ENCODE results near the gene PAX2.

Gene PAX2

DNA sequence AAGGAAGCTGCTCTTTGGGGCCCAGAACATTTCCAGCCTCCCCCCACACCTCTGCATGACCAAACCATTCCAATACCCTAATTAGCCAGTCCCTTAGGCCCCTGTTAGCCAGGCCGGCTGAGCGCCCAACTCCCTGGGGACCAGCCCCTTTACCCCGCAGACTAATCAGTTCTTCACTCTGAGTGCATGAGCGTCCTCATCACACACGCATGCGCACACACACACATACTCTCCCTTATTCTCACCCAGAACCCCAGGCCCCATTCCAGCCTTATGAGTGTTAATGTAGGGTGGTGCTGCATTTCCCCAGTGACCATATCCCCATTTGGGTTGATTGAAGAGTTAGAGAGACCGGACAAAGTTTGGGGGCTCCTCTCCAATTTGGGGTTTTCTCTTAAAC lies 90.4 kb downstream of the PAX2 start:
- DNase-seq (ENCODE audit: low read depth in 4 of 4, low spot score in 1 of 4), result no peak

DNA sequence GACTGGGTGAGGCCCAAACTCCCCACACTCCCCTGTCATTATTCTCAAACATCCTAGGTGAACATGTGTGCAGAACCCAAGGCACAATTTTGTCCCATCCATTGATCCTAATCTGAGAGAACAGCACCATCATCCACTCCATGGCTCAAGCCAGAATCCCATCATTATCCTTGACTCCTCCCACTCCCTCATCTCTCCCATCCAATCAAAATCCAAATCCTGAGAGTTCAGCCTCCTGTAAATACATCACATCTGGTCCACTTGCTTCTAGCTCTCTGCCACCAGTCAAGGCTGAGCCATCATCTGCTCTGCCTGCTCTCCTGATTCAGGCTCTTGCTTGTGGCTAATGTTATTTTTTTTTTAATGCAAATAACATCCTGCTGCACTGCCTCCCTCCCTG lies 91.5 kb downstream of the PAX2 start:
- no peak for DNase-seq (ENCODE audit: low read depth in 4 of 4, low spot score in 1 of 4)

DNA sequence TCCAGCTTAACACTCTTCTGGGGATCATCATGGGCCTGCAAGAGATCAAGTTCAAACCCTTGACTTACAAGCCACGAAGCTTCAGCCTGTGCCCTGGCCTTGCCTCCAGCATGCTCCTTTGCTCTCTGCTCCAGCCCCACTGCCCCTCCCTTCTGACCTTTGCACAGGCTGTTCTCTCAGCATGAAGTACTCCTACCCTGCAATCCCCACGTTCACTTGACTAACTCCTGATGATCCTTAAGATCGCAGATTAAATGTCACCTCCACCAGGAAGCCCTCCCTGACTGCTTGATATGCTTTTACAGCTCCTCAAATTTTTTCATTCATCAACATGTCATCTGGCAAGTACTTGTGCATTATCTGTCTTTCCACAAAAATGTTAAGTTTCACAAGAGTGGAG lies 91.9 kb downstream of the PAX2 start:
- no peak for DNase-seq (ENCODE audit: low read depth in 4 of 4, low spot score in 1 of 4)

DNA sequence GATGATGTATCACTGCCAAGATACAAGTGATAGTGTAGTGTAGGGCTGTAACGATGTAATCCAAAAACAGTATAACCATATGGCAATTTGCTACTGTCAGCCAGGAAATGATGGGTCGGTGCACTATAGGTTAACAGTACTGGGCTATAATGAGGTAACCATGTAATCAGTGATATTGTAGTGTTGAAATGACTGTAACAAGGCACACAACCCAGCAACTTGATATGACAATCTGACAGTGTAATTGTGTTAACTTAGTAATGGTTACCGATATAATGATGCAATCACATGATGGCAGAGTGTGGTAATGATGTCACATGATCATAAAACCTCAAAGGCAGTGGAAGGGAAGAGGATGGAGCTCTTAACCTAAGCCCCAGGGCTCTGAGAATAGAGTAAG lies 93.6 kb downstream of the PAX2 start:
- DNase-seq (ENCODE audit: low read depth in 4 of 4, low spot score in 1 of 4), result no peak

DNA sequence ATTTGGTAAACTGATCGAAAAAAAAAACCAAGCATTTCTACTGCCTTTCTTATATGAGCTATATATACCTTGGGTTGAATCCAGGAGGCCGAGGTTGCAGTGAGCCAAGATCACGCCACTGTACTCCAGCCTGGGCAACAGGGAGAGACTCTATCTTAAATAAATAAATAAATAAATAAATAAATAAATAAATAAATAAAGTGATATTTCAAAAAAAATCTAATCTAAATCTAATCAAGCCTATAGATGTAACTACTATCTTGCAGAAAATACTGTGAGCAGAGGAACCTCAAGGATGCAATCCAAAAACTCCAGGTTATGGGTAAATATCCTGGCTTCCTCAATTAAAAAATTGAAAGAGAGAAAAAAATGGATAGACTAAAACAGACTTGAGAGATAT lies 96.1 kb downstream of the PAX2 start:
- no peak for DNase-seq (ENCODE audit: low read depth in 4 of 4, low spot score in 1 of 4)

DNA sequence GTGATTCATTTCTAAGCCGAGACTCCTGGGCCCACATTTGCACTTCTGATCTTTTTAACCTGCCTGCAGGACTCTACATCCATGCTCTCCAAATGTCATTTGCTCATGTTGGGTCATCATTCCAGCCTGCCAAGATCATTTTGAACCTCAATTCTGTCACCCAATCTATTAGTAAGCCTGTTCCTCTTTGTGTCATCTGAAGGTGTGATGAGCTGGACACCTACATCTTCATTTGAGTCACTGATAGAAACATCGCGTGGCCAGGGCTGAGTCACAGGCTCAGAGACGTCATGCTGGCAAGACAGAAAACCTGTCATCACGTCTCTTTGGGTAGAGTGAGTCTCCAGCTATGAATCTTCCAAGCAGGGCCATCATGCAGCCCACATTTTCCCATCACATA lies 102.1 kb downstream of the PAX2 start:
- peak in 3 of 4 experiments; percentile 34 to 74 (median 39) for DNase-seq (ENCODE audit: low read depth in 4 of 4, low spot score in 1 of 4)

DNA sequence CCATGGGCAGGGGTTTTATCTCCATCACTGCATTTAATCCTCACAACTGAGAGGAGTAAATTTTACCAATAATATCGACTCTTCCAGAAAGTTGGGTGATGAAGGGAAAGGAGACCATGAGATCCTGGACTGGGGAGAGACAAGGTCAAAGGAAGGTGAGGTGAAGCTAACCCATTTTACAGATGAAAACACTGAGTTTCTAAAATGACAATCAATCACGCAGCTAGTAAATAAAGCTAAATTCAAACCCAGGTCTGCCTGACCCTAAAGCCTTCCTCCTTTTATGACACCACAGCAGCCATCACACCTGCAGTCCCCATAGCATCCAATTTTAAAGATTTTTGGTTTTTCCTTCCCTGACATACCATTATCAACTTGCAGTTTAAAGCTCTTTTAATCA lies 103.4 kb downstream of the PAX2 start:
- no peak for DNase-seq (ENCODE audit: low read depth in 4 of 4, low spot score in 1 of 4)

DNA sequence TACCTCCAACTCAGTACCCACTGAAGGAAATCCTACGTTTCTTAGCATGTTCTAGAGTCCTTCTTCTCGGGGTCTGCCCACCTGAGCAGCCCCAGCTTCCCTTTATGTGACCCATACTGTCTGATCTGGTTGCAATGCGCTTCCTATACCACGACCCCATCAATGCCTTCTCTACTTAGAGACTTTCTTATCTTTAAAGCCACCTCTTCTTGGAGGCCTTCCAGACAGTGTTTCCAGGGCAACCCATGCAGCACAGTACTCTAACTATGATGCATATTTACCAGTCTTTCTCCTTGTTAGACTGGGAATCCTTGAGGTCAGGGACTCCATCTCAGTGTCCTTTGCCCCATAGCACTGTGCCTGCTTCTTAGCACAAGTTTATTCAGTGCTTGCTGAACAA lies 112.9 kb downstream of the PAX2 start:
- no peak for DNase-seq (ENCODE audit: low read depth in 4 of 4, low spot score in 1 of 4)

DNA sequence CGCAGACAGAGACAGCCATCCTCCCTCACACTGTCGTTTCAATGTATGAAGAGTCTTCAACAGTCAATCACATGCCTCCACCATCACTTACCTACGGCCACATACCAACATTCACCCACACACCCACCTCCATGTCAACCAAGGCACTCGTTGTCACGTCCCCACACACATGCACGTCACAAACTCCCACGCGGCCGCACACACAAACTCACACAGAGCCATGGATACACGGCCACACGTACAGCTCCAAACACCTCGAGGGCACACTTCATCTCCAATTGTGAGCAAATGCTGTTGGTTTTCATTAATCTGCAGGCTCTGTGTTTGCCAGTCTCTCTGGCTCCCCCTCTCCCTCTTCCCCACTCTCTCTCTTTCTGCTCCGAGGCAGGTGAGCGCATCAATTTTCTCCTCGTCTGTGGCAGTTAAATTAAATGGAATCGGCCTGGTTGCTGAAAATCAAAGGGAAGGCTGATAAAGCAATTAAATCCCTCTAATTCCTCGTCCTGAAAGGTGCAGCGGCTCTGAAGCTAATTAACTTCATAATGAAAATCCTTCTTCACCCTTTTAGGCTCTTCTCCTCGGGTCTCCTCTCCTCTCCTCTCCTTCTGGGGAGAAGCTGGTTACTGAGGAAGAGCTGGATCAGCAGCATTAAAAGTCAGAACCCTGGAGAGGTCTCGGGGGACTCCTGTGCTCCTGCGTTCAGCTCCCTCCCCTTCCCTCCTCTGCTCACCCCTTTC lies 113.5 kb downstream of the PAX2 start:
- no peak for DNase-seq (ENCODE audit: low read depth in 4 of 4, low spot score in 1 of 4)

DNA sequence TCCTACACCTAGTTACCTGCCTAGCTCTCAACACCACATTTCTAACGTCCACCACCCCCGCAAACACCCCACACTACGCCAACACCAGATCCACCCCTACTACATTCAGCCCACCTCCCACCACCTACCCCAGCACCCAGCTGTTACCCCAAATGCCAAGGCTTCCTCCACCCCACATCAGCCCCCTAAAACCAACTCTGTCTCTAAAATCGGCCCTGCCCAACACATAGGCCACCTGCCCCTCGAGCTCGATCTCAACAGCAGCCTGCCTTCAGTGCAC lies 114.0 kb downstream of the PAX2 start:
- DNase-seq (ENCODE audit: low read depth in 4 of 4, low spot score in 1 of 4), result no peak

DNA sequence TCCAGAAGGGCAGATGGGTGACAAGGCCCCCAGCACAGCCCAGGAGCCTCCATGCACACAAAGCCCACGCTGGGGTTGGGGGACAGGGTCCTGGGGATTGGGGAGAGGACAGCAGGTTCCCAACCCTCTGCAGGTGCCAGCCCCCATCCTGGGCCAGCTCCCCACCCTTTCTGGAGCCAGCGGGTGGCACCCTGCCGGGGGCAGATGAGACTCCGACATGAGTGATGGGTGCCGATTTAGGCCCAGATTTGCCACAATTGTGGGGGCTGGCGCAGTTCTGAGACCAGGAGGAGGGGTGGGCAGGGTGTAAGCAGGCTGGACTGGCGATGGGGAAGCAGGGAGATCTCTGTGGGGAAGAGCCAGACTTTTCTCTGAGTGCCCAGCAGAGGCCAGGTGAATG lies 118.1 kb downstream of the PAX2 start:
- DNase-seq (ENCODE audit: low read depth in 4 of 4, low spot score in 1 of 4), result no peak

DNA sequence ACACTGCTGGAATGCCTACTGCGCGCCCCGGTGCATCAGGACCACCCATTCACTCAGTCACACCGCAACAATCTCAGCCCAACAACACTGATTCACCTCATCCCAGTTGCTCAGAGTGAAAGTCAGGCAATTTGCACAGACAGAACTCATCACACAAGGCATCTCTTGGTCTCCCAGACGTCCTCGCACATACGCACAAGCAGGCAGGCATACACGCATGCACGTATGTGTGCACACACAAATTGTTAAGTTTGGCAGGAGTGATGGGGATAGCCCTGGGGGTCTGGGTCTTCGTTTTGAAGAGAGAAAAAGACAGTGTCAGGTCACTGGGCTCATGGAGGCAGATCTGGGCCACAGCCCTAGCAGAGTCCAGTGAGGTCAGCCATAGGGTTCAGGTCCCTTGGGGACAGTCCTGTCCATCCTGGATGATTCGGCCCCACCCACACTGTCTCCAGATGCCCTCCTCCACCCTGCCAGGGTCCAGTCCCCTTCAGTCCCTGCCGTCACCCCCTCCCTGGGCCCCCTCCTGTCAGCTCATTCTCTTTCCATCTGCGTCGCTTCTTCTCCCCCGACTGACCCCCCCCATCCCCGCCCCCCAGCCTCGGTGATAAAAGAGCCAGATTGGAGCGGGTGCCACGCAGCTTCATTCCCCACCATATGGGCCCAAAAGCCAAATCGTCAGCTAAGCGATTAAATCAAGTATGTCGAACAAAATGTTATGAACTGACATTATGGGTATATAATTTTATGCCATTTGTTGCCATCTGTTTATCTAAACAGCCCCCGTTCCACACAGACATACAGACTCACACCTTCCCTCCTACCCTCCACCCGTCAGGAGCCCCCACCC lies 118.9 kb downstream of the PAX2 start:
- no peak for DNase-seq (ENCODE audit: low read depth in 4 of 4, low spot score in 1 of 4)

DNA sequence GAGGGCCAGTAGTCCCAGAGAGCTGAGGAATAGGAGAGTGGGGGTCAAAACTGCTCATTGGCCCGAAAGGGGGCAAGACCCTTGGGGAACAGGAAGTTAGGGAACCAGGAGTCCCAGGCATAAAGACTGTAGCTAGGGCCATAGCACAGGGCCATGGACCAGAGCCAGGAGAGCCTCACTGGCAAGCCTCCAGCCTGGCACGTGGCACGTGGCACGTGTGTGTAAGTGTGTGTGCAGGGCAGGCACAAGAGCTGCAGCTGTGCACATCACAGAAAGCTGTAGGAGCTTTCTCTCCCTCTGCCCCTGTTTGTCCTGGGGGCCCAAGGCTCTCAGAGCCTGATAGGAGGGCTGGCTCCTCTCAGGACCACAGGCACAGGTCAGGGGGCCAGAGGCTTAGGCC lies 119.6 kb downstream of the PAX2 start:
- no peak for DNase-seq (ENCODE audit: low read depth in 4 of 4, low spot score in 1 of 4)

DNA sequence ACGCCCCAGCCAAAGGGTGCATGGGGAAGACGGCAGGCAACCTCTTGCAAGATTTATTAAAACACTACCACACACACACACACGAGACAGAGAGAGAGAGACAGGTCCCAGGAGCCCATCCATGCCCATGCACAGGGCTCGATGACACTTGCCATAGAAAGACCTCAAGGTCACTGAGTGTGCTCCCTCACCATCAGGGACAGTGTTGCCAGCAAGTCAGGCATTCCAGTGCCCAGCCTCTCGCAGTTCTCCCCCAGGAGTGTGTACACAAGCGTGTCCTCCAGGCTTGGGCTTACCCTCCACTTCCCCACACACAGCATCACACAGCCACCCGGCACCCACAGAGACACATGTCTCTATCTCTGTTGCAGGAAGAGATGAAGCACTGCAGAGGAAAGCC lies 120.6 kb downstream of the PAX2 start:
- no peak for DNase-seq (ENCODE audit: low read depth in 4 of 4, low spot score in 1 of 4)

DNA sequence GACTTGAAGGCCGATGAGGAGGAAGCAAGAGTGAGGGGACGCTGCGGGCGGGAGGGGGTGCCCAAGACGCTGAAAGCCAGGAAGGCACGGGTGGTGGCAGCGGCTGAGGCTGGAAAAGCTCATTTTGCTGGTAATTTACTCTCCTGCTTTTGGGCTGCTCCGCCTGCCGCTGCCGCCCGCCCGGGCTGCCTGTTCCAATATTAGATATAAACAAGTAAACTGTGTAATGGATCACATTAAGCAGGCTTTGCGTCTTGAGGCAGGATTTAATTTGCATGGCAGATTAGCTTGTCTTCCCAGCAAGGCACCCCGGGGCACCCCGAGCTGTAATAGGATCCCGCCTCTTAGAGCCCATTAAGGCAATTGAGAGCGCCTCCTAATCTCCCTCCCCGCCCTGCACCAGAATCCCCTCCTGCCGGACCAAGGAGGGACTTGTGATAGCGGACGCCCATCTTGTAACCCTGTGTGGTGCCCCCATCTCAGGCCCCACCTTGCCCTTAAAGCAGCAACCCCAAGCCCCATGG lies 121.3 kb downstream of the PAX2 start:
- no peak for DNase-seq (ENCODE audit: low read depth in 4 of 4, low spot score in 1 of 4)

DNA sequence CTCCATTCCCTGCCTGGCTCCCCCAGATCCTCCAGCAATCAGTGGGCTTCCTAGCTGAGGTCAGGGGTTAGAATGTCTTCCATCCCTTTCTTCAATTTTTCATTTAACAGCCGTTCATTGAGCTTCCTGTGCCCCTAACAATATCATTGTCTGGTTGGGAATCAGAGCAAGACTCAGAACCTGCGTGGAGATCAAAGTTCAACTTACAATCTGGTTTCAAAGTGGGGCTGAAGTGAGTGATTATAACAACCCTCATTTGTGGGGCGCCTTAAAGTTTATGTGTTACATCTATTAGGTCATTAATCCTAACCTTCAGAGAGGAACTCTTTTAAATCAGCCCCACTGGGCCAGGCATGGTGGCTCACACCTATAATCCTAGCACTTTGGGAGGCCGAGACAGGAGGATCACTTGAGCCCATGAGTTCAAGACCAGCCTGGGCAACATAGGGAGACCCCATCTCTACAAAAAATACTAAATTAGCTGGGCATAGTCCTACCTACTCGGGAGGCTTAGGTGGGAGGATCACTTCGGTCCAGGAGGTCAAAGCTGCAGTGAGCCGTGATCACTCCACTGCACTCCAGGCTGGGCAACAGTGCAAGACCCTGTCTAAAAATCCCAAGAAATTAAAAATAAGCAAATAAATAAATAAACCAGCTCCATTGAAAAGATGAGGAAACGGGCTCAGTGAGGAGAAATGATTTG lies 122.0 kb downstream of the PAX2 start:
- no peak for DNase-seq (ENCODE audit: low read depth in 4 of 4, low spot score in 1 of 4)

DNA sequence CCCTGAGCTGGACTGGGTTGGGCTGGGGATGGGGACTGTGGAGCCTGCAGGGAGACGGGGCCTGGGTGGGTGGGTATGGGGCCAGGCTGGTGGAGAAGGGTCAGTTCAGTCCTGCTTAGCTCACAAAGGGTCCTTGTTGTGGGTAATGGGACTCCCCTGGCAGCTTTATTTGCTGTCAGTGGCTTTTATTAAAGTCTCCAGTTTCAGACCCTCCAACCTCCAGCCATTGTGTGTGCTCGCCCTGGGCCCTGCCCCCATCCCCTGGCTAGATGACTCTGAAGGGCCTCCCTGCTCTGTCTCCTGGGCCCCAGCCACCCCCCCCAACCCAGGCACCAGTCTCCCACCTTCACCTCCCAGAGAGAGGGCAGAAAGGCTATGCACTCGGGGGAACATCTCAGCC lies 123.0 kb downstream of the PAX2 start:
- DNase-seq (ENCODE audit: low read depth in 4 of 4, low spot score in 1 of 4), result no peak

DNA sequence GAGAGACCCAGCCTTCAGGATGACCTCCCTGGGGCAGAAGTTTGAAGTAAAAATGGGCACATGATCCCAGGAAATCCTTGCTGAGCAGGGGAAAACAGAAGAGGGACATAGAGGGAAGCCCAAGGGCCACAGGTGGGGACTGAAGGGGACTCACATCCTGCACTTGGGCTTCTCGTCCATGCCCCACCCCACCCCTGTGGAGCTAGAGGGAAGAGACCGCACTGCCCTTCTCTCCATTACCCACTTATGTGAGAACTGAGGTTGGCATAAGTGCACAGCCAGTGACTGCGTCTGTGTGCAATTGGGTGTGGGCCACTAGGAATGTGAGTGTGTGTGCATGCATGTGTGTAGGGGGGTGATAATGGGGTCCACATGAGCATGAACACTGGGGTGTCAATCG lies 124.0 kb downstream of the PAX2 start:
- no peak for DNase-seq (ENCODE audit: low read depth in 4 of 4, low spot score in 1 of 4)

DNA sequence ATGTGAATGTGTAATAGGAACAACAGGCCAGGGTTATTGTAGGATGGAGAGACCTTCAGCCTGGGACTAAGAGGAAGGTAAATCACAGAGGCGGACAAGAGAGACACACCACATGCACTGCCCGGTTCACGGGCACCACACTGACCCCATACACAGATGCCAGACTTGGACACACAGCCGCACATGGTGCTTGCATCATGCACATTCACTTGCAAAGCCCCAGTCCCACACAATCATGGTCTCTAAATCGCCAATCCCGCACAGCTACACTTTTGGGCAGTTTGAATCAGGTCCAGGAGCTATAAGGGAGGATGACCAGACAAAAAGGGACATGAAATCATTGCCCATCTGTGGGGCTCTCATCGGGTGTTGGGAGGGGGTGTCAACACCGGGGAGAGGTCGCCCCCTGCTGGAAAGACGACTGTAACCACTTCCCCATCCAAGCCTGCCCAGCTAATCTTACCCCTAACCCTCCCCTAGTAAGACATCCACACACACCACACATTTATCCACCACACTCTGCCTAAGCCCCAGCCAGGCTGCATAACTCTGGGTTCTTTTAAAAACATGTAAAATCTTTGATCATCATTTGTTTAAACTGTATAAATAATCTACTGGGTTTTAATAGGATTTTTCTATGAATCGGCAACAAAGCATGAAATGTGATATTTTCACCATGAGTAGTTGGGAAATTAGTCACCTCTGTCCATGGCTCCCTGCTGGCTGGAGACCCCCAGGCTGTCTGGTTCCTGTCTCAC lies 126.8 kb downstream of the PAX2 start:
- DNase-seq (ENCODE audit: low read depth in 4 of 4, low spot score in 1 of 4), result peak; percentile 34 to 61 (median 48)

DNA sequence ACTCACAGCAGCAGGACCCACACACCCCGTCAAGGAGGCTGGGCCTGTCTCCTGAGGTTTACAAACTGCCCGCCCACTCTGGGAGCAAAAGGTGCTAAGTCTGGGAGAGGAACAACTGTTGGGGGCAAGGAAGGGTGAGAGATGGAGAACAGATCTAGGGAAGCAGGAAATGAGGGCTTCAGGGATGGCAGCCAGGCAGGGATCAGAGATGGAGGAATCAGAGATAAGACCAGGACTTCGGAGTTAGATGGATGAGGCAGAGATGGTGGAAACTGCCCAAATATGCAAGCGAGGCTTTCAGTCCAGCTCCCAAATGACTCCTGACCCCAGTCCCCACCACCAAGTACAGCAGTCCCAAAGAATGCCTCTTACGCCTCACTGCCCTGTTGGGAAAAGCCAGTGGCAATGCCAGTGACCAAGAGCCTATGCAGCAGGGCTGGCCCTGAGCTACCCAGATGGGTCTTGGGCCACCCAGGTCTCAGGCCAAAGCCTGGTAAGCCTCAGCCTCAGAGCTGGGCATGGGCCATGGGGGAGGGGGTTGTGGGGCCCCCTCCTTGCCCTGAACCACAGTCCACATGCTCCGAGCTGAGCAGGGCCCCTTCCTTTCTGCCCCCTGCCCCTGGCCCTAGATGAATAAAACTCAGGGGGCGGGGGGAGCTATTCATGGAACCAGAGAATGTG lies 127.9 kb downstream of the PAX2 start:
- DNase-seq (ENCODE audit: low read depth in 4 of 4, low spot score in 1 of 4), result no peak

DNA sequence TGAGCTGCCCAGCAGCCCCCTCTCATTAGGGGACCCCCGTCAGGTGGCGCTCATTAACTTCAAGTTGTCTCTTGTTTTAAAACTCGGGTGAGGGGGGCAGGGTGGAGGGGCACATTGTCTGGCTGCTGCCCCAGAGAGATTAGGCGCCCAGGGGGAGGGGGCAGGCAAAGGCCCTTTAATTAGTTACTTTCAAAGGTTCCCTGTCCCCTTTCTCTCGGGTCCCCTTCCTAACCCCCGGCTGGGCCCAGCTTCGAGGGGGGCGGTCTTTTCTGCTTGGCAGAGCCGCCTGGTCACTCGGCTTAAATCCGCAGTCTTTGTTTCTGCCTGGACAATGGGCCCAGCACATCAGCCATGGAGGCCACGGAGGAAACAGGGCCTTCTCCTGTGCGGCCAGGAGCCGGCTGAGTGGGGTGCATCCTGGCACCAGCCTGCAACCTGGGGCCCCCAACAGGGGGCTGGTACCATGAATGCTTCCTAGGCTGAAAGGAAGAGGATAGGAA lies 128.5 kb downstream of the PAX2 start:
- DNase-seq (ENCODE audit: low read depth in 4 of 4, low spot score in 1 of 4), result no peak
